T-helper 22 cell (primary cell): Measurements from ENCODE around the gene ANGPTL2.

Source experiments
- DNase-seq: peaks from one replicate; pipeline ENCODE4 v3.0.0-alpha.2; 2020; ENCODE audit warnings: low read depth

ANGPTL2 gene

GRCh38 chr9:127049581-127049980, 72.9 kb downstream of the ANGPTL2 start:
- DNase-seq = no peak

- no peak for DNase-seq
Observed at GRCh38 chr9:127049044-127049443, 73.4 kb downstream of the ANGPTL2 start.

GRCh38 chr9:127047971-127048370, 74.5 kb downstream of the ANGPTL2 start:
- DNase-seq = no peak

- no peak for DNase-seq
Observed at GRCh38 chr9:127045148-127045547, 77.3 kb downstream of the ANGPTL2 start.

- no peak for DNase-seq
Observed at GRCh38 chr9:127039492-127039891, 82.9 kb downstream of the ANGPTL2 start.

- no peak for DNase-seq
Observed at GRCh38 chr9:127038531-127038930, 83.9 kb downstream of the ANGPTL2 start.
